NCI-H748 (cell line): ENCODE data around the gene NECTIN3.

Experiments used
- DNase-seq: peaks from one replicate; lab custom pipeline; 2025; ENCODE audit not compliant: unreplicated experiment; lab: John Stamatoyannopoulos, UW

Gene NECTIN3

DNA sequence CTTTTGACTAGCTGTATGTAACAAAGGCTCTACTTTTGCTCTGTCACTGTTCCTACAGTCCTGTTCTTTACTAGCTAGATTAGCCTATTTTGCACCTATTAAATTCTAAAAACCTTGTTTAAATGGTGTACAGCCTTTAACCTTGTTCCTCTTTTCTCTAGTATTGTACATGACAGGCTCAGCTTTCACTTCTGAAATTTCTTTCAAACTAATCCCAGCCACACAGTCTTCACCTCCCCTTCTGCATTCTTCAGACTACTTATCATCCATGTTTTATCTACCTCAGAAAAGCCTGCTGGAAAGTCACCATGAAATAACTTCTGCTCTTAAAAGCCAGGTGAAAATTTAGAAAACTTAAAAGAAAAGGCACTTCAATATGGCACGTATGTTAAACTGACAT lies 122.4 kb downstream of the NECTIN3 start:
- no peak for DNase-seq

DNA sequence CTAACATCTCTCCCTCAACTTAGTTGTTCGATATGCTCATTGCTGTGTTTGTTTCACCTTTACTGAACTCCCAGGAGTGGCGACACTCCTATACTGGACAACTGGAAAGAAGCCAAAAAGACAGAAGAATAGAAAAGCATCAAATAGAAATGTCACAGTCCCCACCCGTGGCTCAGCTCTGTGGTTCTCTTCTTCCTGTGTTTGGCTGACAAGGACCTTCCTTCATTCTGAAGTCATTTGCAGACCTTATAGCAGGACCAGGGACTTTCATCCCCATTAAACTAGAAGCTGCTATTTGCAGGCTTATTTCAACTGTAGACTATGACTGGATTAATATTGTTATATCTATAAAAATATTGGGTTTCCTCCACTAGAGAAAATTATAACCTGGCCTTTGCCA lies 125.9 kb downstream of the NECTIN3 start:
- DNase-seq, result peak; percentile 9

DNA sequence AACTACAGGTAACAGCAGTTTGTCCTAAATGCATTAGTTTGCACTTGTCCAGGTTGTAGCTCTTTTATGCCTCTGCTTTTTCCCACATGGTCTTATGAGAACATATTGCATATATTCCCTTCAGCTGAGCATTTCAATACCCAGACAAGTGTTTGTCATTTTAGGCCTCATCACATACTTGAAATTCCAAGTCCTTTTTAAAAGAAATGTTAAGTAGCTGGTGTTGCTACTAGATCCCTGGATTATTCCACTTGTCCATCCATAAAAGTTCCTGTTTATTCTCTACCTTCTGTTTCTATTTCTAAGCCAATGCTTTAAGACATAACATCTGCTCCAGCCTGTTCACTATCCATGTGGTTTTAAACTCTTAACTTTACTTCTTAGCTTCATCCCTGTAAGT lies 128.4 kb downstream of the NECTIN3 start:
- no peak for DNase-seq

DNA sequence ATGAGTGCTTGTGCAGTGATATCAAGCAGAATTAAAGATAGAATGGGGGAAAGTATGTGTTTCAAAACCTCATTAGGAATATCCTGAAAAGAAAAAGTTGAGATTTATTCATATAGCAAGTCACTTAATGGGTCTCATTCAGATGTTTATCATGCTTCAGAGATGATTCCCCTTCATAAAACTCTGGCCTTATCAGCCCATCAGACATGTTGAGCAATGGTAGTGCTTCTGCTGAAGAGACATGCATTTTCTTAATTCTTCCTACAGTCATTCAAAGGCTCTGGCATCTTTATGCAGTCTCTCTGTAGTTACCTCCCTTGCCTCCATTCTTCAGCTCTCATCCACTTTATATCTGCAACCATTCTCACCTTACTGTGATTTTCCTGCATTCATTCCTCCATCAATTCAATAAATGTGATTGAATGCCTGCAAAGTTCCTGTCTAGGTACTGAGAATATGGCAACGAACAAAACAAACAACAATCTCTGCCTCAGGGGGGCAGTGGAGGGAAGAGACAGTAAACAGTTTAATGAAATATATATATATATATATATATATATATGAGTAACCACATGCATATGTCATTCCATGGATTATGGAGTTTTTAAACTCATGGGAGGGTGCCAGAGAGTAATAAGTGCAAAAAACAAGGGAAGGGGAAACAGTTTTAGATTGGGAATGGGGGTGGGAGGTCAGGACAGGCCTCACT lies 138.5 kb downstream of the NECTIN3 start:
- DNase-seq, result no peak

DNA sequence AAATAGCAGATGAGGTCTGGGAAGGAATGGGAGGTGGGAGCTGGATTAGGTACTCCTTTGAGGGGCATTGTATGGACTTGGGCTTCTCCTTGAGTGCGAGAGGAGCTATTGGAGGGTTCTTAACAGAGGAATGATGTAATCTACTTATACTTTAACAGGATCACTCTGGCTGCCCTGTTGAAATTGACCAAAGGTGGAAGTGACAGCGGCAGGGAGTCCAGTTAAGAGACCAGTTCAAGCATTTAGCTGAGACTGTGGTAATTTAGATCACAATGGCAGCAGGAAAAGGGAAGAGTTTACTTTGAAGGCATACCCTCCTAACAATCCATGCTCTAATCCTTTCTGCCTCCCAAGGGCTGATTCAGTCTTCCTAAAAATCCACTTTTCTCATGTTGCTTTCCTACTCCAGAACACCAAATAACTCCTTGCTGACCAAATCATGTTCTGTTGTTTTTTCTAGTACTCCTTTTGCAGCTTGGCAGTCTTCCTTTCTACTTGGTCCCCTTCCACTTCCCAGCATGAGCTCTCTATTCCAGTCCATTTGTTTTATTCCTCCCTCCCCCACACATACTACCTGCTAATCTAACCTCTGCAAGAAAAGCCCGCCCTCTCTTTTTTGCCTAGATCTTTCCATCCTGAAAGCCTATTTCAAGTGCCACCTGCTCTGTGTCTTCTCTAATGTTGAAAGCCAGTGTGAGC lies 139.4 kb downstream of the NECTIN3 start:
- no peak for DNase-seq

DNA sequence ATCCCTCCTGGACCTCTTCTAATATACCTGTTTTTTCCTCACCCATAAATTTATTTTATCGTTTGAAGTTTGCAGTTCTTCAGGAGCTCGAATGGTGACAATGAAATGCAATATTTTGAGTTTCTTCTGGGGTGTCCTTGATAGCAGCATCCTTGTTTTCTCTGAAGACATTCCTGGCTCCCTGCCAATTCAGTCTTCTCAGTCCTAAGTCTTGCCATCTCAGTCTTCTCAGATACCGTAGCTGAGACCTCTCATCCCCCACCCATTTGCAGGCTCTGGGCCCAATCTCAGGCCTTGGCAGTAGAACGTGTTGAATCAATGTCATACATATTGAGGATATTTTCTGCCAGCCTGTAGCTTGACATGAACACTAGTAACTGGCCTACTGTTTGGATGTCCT lies 140.9 kb downstream of the NECTIN3 start:
- no peak for DNase-seq

DNA sequence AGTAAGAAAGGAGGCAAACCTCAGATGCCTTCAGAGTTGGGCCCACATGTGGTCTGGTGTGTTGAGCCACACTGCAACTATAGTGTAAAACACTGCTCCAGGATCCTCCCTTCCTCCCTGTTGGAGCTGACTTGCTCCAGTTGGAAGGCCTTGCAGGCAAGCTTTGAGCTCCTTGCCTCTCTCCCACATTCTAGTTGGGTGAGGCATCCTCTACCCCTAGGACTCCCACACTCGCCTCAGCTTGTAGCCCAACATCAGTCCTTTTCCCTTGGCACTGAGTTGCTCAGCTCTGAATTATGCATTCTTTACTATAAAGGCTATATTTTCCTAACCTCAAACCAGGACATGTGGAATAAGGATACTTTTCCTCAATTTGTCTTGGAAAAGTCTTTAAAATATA lies 143.9 kb downstream of the NECTIN3 start:
- no peak for DNase-seq

DNA sequence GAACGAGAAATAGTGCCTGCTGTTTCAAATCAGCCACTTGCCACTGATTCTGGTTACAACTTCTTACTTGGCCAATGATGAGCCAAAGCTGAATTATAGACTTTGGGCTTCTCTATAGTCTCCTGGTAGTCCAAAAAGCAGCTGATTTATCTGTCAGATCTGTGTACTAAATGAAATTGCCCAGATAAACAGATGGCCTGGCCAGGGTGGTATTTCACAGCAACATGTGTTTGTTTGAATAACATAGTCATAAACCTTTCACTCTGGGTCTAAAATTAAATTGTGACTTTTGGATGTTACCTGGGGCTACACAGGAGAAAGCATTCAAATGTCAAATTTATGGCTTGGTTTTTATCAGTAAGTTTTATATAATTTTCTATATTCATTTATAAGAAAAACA lies 147.0 kb downstream of the NECTIN3 start:
- no peak for DNase-seq

DNA sequence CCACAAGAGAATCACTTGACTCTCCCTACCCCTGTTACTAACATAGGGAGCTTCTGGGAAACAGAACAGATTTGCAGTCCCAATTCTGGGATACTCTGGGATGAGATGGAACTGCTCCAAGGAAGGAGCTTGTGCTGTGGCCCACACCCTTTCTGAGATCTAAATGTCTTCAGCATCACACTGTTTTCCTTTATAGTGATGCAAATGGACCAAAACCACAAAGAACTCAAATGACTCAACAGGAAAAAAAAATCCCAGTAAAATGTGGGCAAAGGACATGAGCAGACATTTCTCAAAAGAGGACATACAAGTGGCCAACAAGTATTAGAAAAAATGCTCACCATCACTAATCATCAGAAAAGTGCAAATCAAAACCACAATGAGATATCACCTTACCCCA lies 155.6 kb downstream of the NECTIN3 start:
- no peak for DNase-seq

DNA sequence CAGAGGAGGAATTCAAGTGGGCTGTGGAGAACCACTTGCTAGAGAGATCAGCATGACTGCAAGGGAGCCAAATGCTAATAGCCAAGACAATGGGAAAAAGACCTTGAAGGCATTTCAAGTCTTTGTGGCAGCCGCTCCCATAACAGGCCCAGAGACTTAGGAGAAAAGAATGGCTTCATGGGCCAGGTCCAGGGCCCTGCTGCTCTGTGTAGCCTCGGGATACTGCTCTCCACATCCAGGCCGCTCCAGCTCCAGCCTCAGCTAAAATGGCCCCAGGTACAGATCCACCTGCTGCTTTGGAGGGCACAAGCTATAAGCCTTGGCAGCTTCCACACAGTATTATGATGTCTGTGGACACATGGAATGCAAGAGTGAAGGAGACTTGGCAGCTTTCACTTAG lies 157.7 kb downstream of the NECTIN3 start:
- DNase-seq, result no peak

DNA sequence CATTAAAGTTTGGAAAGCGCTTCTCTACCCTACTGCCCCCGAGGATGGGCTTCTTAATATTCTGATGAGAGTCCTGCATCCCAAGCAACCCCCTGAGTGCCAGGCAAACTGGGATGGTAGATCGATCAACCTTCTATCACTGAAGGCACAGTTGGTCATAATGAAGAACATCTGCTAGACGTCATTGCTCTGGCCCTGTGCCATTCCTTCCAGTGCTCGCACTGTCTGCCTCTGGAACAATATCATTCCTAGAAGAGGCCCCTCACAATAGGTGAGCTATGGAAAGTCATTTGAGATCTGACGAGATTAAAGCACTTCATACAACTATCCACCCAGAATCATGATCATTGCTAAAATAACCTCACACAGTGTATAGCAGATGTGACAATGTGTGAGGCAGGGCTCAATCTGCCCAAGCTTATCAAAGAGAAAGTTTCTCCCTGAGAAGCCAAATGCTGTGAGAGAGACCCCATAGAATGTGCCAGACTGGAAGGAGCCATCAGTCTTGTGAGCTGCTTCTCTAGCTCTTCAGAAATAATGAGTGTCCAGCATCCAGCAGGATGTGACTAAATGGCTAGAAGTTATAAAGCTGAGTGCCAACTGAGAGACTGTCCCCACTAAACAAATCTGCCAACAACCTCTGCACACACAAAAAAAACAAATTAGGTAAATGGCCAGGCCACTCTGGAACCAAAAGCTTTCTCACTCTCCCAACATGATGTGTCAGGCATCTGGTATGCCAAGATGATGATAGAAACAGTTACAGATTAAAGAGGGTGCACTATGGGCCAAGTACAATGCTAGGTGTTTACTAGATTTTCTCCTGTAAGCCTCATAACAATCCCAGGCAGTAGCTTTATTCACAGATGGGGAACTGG lies 165.5 kb downstream of the NECTIN3 start:
- no peak for DNase-seq

DNA sequence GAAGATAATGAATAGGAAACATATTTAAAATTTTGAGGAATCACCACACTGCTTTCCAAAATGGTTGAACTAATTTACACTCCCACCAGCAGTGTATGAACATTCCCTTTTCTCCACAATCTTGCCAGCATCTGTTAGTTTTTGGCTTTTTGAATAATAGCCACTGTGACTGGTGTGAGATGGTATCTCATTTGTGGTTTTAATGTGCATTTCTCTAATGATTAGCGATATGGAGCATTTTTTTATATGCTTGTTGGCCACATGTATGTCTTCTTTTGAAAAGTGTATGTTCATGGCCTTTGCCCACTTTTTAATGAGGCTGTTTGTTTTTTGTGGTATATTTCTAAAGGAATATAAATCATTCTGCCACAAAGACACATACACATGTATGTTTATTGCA lies 166.3 kb downstream of the NECTIN3 start:
- DNase-seq, result no peak

DNA sequence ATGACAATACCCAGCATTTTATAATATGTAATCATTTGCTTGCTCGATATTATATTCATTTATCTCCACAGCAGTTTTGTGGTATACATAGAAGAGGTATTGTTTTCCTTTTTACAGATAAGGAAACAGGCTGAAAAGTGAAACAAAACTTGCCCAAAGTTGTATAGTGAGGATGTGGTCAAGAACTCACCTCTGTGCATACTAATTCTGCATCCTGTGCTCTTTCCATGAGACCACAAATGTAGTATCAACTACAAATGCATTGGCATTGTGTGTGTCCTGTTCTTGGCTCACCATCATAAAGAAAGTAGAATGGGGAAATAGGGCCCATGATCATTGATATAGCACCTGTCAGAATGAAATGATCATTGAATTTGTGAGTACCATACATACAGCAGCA lies 167.3 kb downstream of the NECTIN3 start:
- DNase-seq, result no peak

DNA sequence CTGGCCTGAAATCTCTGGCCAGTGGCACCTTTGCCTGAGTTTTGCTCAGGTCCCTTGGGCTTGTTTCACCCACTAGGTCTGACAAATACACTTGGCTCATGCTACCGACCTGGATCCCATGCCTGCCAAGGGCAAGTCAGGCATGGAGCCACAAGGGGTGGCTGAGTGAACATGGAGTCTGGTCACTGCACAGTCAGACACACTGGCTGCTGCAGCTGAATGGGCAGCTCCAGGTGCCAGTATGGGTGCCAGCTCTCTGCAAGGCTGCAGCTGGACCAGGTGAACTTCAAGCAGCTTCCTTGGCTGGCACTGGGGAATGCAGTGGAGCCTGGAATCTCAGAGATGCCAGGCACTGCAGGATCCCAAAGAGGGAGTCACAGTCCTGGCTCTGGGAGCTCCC lies 170.3 kb downstream of the NECTIN3 start:
- DNase-seq, result no peak
